ENCODE measurements around the gene HCN1.

DNA sequence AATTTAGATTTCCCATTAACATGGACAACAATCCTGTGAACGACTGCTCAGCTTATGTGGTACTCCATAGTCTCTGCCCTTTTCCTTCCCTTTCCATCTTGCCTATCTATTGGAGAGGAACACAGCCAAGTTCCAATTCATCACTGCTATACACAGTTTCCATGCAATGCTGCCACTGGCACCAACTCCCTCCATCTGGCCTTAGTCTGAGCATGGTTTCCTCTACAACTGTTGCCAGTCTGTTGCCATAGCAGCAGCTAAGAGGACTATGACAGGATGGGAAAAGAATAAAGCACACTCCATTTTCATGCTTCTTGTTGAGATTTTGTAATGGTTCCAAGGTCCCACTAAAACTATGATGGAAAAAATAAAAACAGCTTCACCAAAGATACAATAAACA lies 189.0 kb downstream of the HCN1 start:
- TF ChIP-seq, protein P1, sequence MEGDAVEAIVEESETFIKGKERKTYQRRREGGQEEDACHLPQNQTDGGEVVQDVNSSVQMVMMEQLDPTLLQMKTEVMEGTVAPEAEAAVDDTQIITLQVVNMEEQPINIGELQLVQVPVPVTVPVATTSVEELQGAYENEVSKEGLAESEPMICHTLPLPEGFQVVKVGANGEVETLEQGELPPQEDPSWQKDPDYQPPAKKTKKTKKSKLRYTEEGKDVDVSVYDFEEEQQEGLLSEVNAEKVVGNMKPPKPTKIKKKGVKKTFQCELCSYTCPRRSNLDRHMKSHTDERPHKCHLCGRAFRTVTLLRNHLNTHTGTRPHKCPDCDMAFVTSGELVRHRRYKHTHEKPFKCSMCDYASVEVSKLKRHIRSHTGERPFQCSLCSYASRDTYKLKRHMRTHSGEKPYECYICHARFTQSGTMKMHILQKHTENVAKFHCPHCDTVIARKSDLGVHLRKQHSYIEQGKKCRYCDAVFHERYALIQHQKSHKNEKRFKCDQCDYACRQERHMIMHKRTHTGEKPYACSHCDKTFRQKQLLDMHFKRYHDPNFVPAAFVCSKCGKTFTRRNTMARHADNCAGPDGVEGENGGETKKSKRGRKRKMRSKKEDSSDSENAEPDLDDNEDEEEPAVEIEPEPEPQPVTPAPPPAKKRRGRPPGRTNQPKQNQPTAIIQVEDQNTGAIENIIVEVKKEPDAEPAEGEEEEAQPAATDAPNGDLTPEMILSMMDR (IDR thresholded peaks at IDR 0.05; ENCODE audit: insufficient read depth, low read length): no peak
- TF ChIP-seq POLR2AphosphoS5 (IDR thresholded peaks at IDR 0.05; ENCODE audit: low read depth): no peak

Data from HL-60 (cell line).